ENCODE data around the gene RAB3C.
A peak's percentile ranks its signal among the peaks of the same experiment; 100 is the strongest.

Gene RAB3C

GRCh38 chr5:58737671-58738070 is 154.8 kb downstream of the RAB3C start:
- DNase-seq, result no peak

DNA sequence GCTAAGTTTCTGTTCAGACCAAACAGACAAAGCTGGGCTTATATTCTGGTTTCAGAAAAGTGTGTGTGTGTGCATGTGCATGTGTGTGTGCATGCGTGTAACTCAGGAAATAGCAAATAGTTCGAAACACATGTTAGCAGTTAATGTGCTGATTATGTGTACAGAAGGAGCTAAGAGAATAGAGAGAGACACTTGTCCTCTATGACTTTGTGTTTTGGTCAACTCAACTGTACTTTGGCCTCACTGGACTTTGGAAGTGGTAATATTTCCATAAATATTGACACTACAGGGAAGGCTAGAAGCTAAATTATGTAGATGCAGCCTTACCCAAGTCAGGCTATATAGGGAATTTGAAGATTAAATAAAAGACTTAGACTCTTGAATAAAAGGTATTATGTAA is 155.5 kb downstream of the RAB3C start:
- DNase-seq, result no peak

GRCh38 chr5:58739051-58739450 is 156.2 kb downstream of the RAB3C start:
- no peak for DNase-seq

DNA sequence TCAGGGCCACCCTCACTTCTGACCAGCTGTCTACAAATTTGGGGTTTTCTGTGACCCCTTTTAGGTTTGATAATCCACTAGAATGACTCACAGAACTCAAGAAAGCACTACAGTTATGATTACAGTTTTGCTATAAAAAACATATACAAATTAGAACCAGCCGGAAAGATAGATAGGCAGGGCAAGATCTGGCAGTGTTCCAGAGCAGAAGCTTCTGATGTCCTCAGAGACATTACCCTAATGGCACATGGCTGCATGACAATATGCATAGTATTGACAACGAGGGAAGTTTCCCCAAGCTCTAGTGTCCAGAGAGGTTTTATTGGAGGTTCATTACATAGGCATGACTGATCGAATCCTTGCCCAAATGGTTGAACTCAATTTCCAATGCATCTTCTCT is 158.1 kb downstream of the RAB3C start:
- DNase-seq, result no peak

DNA sequence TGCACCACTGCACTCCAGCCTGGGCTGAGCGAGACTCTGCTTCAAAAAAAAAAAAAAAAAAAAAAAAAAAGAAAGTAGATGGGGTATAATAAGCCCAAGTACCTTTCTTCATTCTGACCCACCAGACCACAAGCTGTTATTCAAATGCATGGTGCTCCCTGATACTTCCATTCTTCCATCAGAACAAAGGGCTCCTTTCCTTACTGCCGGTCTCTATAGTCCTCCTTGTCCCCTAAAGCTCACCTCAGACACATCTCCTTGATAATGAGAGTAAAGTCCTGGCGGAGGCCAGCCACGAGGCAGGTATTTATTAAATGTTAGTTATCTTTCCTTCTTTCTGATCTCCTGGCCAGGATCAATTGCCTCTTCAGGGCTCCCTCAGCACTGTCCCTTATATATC is 162.5 kb downstream of the RAB3C start:
- DNase-seq, result no peak

DNA sequence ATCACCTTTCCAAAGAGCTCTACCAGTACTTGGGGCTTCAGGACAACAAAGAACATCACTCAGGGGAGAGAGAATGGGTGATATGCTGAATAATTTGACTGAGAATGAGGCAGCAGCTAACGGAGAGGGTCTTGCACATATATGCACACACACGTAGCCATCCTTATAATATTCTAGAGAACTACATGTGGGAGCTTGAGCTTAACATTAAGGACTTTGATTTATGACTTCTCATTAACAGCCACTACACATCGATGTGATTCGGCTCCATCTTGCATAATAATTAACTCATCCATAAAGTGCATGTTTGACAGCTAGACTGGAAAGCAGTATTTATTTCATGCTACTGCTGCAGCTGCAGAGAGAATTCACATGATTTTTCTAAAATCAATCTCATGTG is 163.4 kb downstream of the RAB3C start:
- DNase-seq, result no peak

DNA sequence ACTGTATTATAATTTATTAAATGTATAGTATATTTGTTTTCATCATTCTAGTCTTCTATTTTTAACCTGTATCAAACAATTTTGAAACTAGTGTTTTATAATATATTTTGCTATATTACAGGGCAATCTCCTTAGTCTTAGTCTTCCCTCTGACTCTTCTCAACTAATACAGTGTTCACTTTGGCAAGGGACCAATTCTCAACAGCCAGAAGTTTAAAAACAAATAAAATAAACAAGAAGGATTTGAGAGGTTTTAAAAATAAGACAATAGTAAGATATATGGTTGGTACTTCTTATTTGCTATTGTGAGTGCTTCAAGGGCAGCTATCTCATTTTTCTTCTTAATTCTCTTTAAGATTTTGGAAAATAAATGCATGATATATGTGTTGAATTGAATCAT is 167.2 kb downstream of the RAB3C start:
- DNase-seq, result no peak

GRCh38 chr5:58751222-58751837 is 168.5 kb downstream of the RAB3C start:
- peak; percentile 83 for DNase-seq

DNA sequence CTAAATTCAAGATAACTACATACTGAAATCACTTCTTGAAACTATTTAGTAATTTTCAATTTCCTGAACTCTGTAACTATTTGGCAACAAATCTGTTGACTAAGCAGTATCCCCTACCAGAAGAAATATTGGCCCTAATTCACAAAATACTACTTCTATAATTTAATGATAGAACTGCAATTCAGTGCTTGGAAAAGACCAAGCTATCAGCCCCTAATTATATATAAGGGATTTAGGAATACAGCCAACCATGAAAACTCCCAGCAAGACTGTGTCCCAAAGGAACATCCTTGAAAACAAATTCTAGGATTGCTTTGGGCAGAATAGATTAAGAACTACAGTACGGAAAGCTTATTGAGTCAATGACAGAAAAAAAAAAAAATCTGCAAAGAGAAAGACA is 169.2 kb downstream of the RAB3C start:
- DNase-seq, result no peak

DNA sequence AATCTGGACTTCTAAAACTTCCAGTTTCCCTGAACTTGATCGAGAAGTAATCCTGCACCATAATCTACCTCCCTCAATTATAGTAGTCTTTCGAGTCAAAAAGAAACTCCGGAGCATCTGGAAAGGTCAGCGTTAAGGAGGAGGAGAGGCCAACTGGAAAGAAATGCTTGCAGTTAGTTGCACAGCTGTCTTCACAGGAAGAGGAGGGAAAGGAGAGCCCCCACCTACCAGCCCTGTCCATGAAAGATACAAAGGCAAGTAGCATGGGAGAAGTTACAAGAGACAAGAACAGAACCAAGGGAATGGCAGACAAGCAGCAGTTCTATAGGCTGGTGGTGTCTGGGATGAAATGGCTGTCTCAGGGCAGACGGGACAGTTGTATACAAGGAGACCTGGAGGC is 170.6 kb downstream of the RAB3C start:
- DNase-seq, result no peak

DNA sequence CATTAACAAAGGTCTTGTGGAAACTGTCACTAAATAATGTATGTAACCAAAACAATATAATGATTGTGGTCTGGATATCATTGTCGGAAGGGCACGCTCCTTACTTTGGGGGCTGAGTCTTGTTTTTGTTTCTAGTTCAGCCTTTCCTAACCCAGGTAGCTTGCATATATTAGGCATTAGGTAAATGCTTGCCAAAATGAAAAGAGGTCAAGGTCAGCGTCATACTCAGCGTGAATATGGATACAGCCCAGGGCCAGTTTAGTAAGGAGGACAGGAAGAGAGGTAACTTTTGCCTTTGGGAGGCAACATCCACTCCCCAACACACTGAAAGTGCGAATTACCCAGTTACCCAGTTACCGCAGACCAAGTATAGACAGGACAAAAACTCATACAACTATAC is 171.4 kb downstream of the RAB3C start:
- no peak for DNase-seq

GRCh38 chr5:58755397-58755796 is 172.5 kb downstream of the RAB3C start:
- no peak for DNase-seq

DNA sequence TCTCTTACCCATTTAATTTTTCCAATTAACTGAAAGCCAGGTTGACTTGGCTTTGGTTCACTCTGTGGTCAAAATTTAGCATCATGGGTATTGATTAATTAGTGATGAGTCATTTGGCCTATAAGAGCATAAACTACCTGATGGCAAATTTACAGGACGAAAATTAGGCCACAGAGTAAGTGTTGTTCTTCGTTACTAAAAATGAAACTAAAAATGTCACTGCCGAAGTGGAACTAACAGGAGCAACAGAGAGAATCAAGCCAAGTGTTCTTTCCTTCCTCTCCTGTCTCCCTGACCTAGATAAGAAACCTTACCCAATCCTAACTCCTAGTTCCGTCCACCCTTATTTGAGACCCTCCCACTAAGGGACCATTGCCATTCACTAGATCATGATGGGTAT is 176.9 kb downstream of the RAB3C start:
- DNase-seq, result no peak

- DNase-seq, result no peak
Observed at GRCh38 chr5:58760222-58760621, 177.3 kb downstream of the RAB3C start.

DNA sequence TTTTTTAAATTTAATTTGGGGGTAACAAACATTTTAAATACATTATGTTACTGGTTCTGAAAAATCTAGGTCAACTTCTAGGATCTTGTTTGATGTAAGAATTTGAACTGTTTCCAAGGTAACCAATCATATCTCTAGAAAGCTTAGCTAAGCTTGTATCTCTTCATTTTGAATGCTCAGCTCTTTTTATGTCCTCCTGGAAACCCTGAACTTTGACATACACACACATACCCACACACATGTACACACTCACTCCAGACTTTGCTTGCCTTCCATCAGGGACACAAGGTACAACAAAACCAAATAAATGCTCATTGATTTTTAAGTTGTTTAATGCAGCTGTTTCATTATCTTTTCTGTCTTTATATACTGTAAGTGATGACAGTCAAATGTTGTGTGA is 178.5 kb downstream of the RAB3C start:
- DNase-seq, result no peak

GRCh38 chr5:58763390-58763789 is 180.5 kb downstream of the RAB3C start:
- no peak for DNase-seq

GRCh38 chr5:58764199-58764598 is 181.3 kb downstream of the RAB3C start:
- no peak for DNase-seq

- no peak for DNase-seq
Observed at GRCh38 chr5:58765058-58765457, 182.2 kb downstream of the RAB3C start.

GRCh38 chr5:58767104-58767503 is 184.2 kb downstream of the RAB3C start:
- DNase-seq, result no peak

GRCh38 chr5:58770136-58770535 is 187.3 kb downstream of the RAB3C start:
- DNase-seq, result no peak

DNA sequence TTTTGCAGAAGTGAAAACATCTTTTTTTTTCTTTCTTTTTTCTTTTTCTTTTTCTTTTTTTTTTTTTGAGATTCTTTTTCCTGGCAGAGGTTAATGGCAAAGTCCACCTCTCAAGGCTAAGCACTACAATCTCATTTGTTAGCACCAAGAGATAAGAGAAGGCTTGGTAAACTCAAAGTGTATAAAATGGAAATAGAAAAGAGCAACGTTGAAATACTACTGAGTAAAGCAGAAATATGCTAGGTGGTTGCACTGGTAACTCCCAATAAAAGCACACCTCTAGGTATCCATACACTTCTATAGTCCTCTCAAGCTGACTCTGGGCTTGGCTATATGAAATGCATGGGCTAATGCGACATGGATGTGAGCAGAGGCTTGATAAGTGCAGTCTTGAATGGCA is 188.9 kb downstream of the RAB3C start:
- DNase-seq, result no peak

DNA sequence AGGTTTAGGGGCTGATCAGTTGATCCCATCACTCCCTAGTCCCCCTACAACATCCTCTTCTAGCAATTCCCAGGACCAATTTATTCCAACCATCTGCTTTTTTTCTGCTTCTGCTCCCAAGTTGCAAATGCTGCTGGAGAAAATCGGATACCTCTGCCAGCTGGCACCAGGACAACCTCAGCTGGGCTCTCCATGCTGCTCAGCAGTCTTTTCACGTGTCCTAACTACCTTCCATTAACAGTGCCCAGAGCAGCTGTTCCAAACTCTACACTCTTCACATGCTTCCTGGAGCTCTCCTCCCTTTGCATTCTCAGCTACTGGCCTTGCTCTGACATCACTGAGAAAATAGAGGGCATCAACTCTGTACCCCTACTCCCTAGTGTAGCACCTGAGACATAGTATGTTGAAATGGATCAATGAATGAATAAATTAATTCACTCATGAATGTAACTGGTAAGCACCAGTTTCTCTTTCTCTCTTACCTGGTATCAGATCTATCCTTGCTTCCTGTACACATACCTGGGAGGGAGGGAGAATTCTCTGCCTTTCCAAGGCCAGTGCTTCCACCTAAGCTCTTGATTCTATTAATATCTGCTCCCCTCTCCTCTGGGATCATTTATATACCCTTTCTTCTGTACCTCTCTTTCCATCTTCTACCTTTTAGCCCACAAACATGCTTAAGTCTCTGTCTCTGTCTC is 191.0 kb downstream of the RAB3C start:
- DNase-seq, result peak; percentile 42

DNA sequence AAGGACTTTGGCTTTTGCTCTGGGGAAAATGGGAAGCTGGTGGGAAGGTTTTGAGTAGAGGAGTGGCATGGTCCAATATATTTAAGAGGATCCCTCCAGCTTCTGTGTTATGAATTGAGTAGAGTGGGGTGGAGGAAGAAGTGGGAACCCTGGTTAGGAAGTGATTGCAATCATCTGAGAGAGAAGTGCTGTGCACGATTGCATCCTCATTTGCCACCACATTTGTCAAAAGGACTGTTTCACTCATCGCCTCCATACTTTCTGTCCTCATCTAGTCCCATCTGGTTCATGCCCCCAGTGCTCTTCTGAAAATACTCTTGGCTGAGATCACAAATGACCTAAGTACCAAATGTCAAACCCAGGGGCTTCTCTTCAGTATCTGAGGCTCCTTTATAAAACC is 192.1 kb downstream of the RAB3C start:
- no peak for DNase-seq

- DNase-seq, result no peak
Observed at GRCh38 chr5:58775701-58776262, 192.9 kb downstream of the RAB3C start.

- peak; percentile 74 for DNase-seq
Observed at GRCh38 chr5:58776559-58776958, 193.7 kb downstream of the RAB3C start.

All from NCI-H82 (cell line).